ENCODE measurements around the gene LDLRAP1.

The LDLRAP1 gene

GRCh38 chr1:25524568-25525360 is 18.6 kb upstream of the LDLRAP1 start:
- no peak for DNase-seq

GRCh38 chr1:25525361-25525688 is 18.1 kb upstream of the LDLRAP1 start:
- DNase-seq, result no peak

DNA sequence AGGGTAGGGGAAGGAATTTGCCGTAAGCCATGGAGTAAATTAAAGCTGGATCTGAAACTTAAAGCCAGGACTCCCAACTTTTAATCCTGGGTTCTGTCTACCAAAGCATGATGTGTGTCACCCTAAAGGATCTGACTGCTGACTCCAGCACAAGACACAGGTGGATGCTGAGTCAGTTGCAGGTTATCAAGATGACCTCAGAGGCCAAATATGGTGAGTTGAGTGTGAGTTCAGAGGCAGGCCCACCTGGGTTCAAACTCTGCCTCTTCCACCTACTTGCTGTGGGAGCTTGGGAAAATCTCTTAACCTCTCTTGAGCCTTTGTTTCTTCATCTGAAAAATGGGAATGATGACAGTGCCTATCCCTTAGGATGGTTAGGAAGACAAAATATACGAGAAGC is 16.7 kb upstream of the LDLRAP1 start:
- no peak for DNase-seq

DNA sequence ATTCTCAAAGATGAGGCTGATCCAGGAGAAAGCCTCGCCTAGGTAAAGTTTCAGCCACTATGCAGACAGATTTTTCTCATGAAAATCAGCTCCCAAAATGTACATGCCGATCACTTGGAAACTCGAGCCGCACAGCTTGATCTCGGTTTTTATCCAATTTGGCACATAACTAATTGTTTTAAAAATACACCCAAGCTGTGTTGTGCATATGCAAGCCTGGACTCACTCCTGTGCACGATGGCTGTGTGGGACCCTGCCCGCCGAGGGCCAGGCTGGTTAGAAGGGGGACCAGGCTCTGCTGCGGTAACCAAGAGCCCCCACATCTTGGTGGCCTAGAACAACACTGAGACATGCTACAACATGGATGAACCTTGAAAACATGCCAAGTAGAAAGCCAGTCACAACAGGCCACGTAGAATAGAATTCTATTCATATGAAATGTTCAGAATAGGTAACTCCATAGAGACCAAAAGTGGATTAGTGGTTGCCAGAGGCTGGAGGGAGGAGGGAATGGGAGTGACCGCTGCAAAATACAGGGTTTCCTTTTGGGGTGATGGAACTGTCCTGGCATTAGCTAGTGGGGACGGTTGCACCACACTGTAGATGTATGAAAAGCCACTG is 16.1 kb upstream of the LDLRAP1 start:
- no peak for DNase-seq

DNA sequence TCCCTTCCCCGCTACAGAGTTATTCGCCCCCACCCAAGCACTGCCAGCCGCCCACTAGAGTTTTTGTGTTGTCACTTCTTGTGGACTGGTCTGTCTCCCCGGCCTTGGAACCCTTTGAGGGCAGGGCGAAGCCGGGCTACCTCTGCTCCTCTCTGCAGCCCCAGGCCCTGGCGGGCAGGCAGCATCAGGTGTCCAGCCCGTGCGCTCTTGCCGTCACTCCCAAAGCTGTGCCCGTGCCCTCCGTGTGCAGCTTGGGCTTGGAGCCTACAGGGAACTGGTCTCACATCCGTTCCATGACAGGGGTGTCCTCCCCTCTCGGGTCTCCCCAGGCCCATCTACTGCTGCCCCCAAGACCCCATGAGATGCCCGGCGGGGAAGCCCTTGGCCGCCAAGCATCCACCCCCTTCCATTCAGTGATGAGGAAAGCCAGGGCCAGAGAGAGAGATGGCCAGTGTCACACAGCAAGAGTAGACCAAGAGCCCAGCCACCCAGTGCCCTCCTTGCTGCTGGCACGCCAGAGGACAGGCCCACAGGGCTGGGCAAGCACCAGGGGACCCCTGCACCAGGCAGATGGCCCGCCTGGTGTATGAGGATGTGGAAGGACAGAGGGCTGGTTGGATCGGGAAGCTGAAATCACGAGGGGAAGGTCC is 15.3 kb upstream of the LDLRAP1 start:
- no peak for DNase-seq

DNA sequence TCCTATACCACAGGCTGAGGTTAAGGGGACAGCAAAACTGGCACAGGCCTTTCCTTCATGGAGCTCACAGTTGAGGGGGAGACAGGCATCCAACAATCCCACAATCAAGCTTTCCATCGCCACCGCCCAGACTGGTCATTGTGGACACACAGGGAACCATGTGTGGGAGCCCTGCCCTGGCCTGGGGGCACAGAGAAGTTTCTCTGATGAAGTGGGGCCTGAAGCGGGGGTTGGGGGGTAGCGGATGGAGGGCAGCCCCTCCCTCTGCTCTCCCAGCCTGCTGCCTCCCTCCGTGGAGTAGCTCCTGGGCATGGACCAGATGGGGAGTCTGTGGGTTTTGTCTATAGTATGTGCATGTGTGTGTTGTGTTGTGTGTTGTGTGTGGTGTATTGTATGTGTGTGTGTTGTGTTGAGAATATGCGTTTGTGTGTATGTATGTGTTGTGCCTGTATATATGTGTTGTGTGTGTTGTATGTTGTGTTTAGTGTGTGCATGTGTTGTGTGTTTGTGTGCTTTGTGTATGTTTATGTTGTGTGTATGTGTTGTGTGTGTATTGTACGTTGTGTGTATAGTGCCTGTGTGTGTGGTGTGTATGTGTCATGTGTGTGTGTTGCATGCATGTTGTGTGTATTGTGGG is 14.4 kb upstream of the LDLRAP1 start:
- no peak for DNase-seq

- no peak for DNase-seq
Measured at GRCh38 chr1:25529518-25530185, 13.8 kb upstream of the LDLRAP1 start.

GRCh38 chr1:25530186-25531081 is 13.0 kb upstream of the LDLRAP1 start:
- DNase-seq, result no peak

DNA sequence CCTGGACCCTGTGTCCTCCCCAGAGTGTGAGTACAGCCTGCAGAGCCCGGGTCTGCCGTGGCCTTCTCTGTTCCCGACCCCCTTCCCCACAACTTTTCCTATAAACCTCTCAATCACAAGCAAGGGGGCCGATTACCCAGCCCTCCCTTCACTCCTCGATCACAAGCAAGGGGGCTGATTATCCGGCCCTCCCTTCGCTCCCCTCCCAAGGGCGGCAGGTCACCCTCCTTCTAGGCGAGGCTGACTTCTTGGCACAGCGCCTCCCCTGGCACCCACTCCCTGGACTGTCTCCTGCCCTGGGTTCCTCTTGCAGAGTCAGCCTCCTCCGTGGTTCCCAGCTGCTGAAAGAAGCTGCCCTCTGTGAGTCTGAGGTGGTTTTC is 12.3 kb upstream of the LDLRAP1 start:
- DNase-seq, result no peak

- no peak for DNase-seq
Measured at GRCh38 chr1:25532970-25533369, 10.4 kb upstream of the LDLRAP1 start.

GRCh38 chr1:25533775-25534409 is 9.5 kb upstream of the LDLRAP1 start:
- DNase-seq, result no peak

DNA sequence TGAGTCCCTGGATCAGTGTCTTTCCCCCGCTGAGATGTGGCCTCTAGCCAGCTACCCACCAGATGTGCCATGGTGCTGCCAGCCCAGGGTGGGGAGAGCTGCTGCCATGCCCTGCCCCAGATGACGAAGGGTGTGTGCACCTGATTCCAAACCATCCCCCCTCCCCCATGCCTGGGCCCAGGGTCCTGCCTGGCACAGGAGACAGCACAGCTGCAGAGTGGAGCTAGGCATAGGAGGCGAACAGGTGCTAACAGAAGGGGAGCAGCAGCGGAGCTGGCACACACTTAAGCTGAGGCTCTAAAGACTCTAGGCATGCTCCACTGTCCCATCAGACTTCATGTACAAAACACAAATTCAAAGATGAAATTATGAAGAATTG is 9.0 kb upstream of the LDLRAP1 start:
- DNase-seq, result no peak

- no peak for DNase-seq
Measured at GRCh38 chr1:25536124-25536523, 7.3 kb upstream of the LDLRAP1 start.

DNA sequence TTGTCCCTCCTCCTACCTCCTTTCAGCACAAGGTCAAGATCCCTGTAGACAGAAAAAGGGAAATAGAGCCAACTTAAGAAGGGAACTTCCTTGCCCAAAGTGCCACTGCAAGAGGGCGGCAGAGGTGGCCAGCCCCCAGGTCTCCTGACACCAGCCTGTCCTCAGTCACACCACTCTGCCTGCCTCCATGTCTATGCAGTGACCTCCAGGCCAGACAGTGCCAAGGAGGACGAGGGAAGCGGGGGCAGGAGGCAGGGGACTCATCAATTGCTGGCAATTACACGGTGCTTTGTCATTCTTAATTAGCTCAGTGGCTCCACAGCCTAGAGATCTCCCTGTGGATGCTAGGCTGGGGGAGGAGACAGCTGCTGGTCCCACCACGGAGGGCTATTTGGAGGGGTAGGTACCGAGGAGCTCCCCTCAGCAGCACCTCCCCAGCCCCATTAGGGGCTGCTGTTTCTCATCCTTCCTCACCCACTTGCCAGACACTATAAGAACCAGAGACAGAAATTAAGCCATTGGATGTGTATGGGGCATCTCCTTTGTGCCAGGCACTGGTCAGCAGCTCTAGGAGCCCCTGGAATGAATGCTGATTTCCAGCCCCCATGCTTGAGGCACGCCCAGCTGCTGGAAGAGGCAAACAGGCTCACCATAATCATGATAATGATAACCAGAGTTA is 6.1 kb upstream of the LDLRAP1 start:
- no peak for DNase-seq

DNA sequence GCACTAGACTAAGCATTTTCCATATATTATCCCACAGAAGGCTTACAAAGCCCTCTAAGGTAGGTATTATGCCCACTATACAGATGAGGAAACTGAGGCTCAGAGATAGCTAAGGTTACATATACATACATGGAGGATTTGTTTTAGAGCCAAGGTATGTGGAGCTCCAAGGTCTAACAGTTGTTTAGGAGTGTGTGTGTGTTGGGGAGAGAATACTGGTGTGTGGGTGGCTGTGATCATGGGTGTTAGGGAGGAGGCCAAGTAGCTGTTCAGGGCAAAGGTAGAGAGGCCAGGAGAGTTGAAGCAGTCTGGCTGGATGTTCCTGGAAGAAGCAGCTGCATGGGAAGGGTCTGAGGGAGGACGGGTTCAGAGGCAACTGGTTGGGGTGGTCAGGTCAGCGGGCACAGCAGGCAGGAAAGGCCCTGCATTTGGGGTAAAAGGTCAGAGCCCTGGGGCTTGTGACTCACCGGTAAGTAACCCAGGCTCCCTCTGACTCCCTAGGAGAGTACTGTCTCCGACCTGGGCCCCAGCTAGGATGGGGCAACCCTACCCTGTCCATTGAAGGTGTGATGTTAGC is 5.1 kb upstream of the LDLRAP1 start:
- DNase-seq, result no peak

- DNase-seq, result no peak
Measured at GRCh38 chr1:25540750-25541342, 2.6 kb upstream of the LDLRAP1 start.

DNA sequence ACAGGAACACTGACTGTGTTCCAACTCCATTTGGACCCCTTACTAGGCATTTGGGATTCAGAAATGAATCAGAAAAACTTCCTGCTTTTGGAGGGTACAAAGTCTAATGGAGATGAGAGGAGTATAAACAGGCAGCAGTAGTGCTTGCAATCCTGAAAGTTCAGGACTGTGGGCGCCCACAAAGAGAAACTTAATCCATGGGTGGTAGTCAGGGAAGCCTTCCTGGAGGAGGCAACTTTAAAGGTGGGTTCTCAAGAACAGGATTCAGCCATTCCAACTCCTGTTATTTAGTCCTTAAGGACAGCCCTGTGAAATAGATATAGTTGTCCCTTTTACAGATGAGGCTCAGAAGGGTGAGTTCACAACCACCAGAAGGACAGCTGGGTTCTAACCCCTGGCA is 2.0 kb upstream of the LDLRAP1 start:
- no peak for DNase-seq

- DNase-seq, result no peak
Measured at GRCh38 chr1:25541889-25542658, 1.3 kb upstream of the LDLRAP1 start.

DNA sequence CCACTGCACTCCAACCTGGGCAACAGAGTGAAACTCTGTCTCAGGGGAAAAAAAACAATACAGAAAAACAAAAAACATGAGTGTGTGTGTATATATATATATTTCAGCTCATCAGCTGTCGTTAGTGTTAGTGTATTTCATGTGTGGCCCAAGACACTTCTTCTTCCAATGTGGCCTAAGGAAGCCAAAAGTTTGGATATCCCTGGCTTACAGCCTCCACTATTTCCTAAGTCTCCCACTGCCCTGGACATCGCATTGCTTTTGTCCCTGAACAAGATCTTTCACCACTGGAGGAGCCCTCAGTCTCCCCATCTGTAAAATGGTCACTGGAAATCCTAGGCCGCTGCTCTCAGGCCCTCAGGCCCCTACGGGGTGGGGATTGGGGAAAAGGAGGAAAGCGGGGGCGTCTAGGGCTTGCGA is 391 bp upstream of the LDLRAP1 start:
- DNase-seq, result no peak
